GM18511 (cell line): Measurements from ENCODE around the gene MDFIC.

Experiments used
- ATAC-seq: cut with Tn5 transposase; IDR thresholded peaks from one replicate; pipeline ENCODE4 v1.9.1; 2021; ENCODE audit warnings: mild to moderate bottlenecking, moderate library complexity; ENCODE audit not compliant: unreplicated experiment

MDFIC gene

DNA sequence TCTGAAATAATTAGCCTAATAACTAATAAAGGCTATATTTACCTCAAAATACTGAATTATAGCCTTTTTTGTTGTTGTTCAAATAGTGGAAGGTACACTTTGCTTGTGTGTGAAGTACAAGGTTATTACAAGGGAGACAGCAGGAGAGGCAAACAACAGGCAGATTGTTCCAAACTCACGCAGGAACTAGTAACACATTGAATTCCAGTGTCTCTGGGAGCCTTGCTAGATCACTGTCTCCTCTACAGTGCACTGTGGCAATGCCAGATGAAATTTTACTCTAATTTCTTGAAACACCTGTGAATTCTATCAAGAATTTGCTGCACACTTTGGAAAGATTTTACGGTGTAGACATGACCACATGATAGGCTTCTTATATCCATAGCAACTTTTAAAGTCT is 112.6 kb downstream of the MDFIC start:
- ATAC-seq: no peak

DNA sequence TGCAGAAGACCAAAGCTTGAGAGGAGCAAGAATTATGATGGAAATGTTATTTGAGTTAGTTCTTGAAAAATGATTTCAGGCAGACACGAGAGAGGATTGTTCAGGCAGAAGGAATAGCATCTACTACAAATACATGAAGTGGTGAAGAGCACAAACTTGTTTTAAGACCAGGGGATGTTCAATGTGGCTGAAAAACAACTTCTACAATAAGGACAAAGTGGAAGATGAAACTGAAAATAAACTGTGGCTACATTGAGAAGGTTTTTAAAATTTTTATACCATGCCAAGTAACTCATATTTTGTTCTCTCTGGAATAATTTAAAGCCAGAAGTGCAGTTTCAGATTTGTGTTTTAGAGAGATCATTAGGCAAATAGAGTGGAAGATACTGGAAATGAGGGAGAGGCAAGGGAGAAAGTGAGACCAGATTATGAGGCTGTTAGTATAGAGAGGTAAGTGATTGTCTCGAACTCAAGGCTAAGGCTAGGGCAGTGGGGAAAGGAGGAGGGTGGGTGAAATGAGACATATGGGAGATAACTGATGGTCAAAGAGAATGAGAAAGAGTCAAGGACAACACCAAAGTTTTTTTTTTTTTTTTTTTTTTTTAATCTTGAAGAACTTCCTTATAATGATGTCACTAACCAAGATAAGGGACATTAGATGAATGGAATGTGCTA is 115.4 kb downstream of the MDFIC start:
- ATAC-seq: peak; percentile 60

DNA sequence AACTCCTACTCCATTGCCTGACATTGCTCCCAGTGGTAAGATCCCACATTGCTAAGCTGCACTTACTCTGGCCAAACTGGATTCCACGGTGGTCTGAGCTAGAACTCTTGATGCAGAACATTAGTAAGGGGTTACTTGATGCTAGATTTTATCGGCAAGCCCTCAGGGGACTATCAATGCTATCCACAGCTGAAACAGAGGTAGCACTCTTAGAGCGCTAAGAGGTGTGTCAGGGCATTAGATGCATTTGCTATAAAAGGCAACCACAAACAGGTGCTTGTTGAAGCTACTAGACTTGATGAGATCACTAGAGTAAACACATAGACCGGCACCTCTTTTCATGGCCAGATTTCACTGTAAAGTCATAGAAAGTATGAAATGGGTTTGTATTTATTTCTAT is 116.3 kb downstream of the MDFIC start:
- no peak for ATAC-seq

DNA sequence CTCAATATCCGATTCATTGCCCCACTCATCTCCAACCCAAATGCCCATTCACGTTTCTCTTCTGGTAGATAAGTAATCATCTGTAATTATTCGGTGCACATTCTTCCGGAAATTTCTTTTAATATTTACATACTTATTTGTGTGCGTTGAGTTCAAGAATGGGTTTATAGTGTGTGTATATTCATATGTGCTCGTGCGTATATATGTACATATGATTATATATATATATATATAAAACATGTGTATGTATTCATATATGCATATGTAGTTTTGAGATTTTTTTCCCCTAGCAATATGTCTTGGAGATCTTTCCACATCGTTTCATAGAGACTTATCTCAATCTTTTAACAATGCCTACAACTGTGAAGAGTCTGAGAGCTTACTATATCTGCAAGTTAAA is 118.2 kb downstream of the MDFIC start:
- no peak for ATAC-seq

DNA sequence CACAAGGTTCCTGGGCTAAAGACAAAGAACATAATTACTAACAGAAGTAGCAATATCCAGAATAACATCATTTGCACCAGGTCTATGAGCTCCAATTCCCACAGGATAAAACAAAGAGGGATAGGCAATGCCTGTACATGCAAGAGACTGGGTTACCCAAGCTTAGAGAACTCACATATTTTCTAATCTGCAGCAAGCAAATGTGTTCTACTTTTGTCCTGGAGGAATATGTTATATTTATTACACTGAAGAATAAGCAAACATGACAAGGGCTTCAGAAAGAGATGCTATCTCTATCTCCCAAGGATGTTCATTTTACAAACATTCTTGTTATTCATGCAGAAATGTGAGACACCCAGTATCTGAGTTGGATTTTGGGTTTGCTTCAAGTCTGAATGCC is 118.6 kb downstream of the MDFIC start:
- no peak for ATAC-seq

DNA sequence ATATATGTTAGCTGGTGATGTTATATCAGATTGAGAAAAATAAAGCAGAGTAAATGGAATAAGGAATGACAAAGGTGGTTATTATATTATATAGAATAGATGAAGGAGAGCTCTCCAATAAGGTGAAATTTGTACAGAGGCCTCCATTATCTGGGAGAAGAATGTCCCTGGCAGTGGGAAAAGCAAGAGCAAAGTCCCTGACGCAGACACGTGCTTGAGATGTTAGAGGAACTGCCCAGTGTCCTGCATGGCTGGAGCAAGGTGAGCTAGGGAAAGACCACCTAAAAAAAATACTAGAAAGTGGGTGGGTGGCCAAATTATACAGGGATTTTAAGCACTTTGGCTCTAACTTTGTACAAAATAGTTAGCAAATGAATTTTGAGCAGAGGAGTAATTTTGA is 120.7 kb downstream of the MDFIC start:
- no peak for ATAC-seq

DNA sequence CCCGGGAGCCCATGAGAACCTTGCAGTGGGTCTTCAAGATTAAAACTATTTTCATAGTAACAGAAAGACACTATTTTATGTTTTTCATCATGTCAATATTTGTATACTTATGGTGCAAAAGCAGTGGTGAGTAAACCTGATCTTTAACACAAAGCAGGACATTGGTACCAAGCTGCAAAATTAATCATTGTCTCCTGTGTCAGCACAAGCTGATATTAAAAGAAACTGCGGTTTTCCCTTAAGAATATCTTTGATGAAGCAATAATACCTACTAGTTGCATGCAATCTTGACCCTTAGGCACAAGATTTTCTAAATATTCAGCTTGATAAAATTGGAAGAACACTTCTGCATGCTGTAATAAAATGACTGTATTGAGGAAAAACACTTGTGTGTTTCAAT is 121.7 kb downstream of the MDFIC start:
- no peak for ATAC-seq

DNA sequence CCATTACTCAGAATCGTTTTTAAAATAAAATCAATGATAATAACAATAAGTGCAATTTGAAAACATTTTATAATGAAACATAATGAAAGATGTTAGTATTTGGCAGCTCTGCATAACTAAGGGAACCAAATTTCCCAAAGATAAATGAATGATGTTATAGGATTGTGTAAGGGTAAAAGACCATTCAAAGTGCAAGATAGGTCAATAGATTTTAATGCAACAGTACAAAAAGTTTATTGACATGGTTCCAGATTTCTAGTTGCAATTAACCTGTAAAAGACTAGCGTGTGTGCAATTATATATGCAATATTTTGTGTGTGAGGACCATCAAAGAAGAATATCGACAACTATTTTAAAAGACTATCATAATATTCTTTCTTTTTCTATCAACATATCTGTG is 122.3 kb downstream of the MDFIC start:
- no peak for ATAC-seq

DNA sequence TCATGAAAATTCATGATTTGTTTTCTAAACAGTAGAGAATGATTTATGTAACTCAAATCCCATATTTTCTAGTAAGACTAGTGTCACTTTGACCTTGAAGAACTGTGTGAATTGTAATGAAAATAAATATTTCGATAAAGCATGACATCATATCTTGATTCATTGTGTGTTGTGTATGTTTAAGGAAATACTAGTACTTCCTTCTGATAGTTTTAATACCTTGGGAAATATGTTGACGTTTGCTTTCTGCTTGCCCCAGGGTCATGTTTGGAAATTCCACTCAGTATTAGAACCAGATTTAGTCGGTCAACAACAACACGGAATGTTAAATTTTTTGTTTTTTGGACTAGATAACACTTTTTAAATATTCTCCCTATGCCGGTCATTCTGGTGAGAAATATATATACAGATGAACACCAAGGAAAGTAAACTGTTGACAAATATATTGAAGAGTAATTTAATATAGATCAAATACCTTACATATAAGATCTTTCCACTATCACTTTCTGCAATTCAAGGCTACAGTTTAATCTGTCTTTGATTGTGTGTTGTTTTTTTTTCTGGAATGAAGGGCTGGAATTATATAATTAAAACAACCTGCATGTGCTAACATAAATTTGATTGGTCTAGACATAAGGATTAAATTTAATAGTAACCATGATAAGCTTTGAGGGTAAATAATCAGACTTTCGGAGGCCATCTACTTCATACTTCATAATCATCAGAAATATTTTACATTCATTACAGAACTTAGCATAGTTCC is 126.2 kb downstream of the MDFIC start:
- ATAC-seq: no peak

DNA sequence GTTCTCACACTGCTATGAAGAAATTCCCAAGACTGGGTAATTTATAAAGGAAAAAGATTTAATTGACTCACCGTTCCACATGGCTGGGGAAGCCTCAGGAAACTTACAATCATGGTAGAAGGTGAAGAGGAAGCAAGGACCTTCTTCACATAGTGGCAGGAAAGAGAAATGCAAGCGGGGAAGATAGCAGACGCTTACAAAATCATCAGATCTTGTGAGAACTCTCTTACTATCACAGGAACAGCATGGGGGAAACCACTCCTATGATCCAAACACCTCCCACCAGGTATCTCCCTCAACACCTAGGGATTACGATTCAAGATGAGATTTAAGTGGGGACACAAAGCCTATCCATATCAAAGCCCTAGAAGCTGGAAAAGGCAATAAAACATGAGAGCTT is 130.8 kb downstream of the MDFIC start:
- ATAC-seq: no peak

DNA sequence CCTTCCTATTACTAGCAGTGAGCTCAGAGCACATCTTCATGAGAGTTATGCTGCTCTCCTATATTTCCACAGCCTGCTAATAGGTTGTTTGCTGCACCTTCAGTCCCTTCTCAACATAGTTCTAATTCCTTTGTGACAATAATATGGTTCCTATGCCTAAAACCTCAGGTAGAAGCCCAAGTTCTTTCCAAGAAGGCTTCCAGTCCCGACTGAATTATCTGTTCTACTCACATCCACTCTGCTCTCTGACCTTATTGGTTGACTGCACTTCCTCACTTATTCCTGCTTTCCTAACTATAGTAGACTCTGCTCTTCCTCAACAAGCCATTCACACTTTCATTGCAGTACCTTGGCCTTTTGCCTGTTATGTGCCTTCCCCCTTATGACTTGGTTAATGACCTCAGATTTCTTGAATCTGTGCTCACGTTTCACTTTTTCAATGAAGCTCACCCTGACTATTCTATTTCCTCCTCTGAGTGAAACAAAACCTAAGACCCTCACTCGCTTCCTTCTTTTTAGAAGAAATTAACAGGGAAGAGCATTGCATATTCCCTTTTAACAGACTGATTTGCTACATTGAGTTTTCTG is 132.7 kb downstream of the MDFIC start:
- no peak for ATAC-seq

DNA sequence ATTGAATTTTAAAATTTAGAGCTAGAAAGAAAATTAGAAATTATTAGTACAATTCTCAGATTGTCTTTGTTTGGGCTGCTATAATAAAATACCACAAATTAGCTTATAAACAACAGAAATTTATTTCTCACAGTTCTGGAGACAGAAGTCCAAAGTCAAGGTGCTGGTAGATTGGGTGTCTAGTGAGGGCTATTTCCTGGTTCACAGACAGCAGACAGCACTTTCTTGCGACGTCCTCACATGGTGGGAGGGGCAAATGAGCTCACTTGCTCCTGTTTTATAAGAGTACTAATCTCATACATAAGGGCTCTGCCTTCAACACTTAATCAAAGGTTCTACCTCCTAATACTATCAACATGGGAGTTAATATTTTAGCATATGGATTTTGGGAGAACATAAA is 134.1 kb downstream of the MDFIC start:
- no peak for ATAC-seq

DNA sequence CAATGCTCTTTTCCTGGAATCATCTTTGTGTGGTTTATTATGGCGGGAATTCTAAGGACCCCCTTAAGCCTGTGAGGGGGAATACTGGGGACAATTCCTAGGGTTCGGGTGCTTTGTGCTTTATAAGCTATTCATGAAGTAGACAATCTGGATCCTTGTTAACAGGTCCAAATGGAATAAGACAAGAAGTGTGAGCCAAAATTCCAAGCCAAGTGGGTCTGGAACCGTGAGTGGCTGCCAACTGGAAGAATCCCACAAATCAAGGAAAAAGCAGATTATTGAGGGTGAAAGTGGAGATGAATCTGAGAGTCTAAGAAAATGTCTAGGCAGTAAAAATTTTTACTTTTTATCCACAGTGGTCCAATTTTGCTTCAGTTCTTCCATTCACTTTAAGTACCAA is 136.8 kb downstream of the MDFIC start:
- ATAC-seq: no peak

DNA sequence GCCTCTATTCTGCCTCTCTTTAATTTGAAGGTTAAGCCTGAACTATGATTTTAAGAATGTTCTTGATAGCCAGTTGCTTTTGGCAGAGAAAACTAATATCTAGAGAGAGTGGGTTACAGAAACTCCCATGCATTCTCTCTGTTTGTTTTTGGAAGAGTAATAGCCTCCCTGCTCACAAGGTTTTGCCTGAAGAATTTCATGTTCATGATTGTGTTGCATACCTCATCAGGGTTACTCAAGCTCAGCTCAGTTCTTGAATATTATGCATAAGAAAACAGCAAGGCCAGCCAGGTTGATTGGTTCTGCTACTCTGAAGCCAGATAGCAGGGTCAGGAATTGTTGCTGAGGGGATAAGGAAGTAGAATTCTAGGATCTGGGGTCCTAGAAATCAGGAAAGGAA is 137.4 kb downstream of the MDFIC start:
- no peak for ATAC-seq

DNA sequence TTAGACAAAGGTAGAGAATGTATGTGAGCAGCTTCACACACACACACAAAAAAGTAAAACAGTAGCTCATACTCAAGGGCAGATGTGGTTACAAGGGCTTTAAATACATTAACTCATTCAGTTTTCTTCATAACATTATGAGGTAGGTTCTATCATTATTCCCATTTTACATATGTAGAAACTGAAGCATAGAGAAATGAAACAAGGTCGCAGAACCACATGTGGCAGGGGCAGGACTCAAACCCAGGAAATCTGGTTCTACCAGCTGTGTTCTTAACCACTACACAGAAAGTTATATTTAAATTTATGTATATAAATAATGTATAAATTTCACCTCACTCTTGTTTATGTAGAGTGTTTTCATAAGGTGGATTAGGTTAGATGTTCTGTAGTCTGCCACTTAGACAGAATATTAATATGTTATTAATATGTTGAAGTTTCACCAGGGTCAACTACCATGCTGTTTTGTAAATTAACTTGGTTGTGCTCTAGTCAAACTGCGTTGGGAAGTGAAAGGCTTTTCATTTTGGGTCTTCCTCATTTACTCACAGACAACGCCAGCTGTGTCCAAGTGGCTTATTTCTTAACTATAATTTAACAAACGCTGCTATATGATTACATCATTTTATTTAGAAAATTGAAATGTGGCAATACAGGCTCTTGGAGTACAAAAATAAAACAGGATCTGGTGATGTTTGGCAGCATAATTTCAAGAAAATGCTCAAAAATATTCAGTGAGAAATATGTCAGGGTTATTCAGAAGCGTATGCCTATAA is 138.4 kb downstream of the MDFIC start:
- ATAC-seq: peak; percentile 56

DNA sequence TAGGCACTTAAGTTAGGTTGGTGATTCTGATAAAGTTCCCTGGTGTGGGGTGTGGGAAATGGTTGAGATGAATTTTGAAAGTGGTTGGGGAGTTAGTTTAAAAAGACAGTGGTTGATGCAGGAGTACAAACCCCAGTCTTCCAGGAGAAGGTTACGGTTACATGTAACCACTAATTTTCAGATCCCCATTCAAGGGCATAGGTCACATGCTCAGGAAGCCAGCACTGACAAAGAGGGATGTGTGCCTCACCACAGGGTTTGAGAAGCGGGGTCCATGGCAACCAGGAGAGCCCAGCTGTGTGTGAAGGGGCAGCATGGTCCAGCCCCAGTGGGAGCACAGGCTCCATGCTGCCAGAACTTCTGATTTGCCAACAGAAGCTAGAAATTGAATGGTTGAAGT is 144.2 kb downstream of the MDFIC start:
- ATAC-seq: peak; percentile 67

DNA sequence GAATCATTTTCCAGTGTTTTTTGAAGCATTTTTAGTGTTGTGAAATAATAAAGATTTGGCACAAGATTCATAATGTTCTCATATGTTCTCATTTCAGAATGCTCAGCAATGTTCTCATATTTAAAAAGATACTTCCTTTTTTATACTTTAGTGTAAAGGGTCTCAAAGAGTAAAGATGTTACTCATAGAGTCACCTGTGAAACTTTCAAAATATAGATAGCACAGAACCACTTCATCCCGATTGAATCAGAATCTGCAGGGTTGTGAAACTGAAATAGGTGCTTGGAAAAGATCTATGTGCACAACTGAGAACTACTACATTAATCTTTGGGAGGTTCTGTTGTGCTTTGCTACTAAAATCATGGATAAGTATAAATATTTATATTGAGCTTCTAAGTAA is 144.7 kb downstream of the MDFIC start:
- peak; percentile 69 for ATAC-seq

DNA sequence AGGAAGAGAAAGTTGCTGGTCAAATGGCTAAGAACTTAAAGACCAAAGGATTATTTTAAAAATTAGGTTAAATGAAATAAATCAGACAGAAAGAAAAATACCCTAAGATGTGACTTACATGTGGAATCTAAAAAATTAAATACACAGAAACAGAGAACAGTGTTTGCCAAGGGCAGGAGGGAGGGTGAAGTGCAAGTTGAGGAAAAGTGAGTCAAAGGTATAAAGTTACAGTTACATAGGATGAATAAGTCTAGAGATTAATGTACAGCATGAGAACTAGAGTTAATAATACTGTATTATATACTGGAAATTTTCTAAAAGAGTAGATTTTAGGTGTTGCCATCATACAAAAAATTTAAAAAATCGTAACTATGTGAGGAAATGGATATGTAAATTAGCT is 146.3 kb downstream of the MDFIC start:
- ATAC-seq: no peak
